ENCODE measurements around the gene TMEM61.

TMEM61 gene

DNA sequence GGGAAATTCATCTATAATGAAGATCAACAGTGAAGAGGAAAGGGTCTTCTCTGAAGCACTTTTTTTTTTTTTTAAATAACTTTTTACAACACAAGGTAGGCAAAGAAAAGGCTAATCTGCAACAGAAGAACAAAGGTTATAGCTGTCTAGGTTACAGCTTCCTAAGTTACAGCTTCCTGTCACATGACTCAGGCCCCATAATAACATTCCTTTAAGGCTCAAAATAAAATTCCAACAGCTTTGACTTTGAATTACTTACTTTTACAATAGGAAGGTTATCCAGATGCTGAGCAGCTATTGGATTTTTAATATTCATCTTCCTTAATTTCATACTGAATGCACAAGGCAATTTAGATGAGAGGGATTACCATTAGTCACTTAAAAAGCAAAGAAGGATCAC lies 40.4 kb upstream of the TMEM61 start:
- TF ChIP-seq, protein P1, sequence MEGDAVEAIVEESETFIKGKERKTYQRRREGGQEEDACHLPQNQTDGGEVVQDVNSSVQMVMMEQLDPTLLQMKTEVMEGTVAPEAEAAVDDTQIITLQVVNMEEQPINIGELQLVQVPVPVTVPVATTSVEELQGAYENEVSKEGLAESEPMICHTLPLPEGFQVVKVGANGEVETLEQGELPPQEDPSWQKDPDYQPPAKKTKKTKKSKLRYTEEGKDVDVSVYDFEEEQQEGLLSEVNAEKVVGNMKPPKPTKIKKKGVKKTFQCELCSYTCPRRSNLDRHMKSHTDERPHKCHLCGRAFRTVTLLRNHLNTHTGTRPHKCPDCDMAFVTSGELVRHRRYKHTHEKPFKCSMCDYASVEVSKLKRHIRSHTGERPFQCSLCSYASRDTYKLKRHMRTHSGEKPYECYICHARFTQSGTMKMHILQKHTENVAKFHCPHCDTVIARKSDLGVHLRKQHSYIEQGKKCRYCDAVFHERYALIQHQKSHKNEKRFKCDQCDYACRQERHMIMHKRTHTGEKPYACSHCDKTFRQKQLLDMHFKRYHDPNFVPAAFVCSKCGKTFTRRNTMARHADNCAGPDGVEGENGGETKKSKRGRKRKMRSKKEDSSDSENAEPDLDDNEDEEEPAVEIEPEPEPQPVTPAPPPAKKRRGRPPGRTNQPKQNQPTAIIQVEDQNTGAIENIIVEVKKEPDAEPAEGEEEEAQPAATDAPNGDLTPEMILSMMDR (IDR thresholded peaks at IDR 0.05), result no peak
- Histone ChIP-seq H3K27ac (no peak overlapping the region), H3K27me3 (peaks cover 22% of the 10 kb centered on the region), H3K4me1 (ENCODE audit: control insufficient read depth in 1 of 2, insufficient read depth in 1 of 2, low read depth in 1 of 2, low read length in 1 of 2) (peaks cover 2 to 3% of the 10 kb centered on the region in 2 experiments), H3K9me3 (no peaks in the 10 kb centered on the region), H3K36me3 (no peaks in the 10 kb centered on the region), H3K4me3 (ENCODE audit: low read depth in 1 of 2, low read length in 1 of 2) (no peak overlapping the region)

DNA sequence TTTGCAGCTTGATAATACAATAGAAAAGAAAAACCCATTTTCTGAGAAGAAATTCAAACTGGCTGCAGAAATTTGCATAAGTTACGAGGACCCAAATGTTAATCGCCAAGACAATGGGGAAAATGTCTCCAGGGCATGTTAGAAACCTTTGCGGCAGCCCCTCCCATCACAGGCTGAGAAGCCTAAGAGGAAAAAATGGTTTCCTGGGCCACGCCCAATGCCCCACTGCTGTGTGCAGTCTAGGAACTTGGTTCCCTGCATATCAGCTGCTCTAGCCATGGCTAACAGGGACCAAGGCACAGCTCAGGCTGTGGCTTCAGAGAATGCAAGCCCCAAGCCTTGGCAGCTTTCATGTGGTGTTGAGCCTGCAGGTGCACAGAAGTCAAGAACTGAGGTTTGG lies 37.5 kb upstream of the TMEM61 start:
- TF ChIP-seq, protein P1 (IDR thresholded peaks at IDR 0.05), result no peak
- peaks cover 8% of the 10 kb centered on the region for H3K27me3 ChIP-seq
- no peaks in the 10 kb centered on the region for H3K36me3 ChIP-seq
- peaks cover 13 to 20% of the 10 kb centered on the region in 2 experiments for H3K4me1 ChIP-seq (ENCODE audit: control insufficient read depth in 1 of 2, insufficient read depth in 1 of 2, low read depth in 1 of 2, low read length in 1 of 2)
- H3K4me3 ChIP-seq (ENCODE audit: low read depth in 1 of 2, low read length in 1 of 2), result no peak overlapping the region
- H3K27ac ChIP-seq, result no peak overlapping the region
- H3K9me3 ChIP-seq, result no peaks in the 10 kb centered on the region

DNA sequence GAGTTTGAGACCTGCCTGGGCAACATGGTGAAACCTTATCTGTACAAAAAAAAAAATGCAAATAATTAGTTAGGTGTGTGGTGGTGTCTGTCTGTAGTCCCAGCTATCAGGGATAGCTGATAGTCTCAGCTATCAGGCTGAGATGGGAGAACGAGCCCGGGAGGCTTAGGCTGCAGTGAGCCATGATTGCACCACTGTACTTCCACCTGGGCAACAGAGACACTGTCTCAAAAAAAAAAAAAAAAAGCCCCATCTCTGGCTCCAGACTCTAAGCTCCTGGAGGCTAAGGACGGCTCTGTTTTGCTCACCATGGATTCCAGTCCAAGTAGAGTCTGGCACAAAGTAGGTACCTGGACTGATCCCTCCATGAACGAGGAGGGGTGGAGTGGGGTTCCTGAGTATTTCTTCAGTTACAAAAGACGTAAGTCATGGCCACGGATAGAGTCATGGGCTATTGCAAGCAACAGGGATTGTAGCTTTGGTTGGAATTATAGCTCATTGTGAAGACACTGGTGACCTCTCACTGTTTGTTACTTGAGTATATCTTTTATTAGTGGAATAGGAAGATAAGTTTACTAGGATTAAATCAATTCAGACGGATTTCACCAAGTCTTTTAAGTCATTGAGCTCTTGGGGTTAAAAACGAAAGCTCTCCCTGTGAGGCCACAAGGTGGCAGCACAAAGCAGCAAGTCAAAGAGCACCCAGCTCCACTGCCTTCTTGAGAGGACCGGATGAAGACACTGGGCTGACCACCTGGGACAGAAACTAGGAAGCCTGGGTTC lies 35.6 kb upstream of the TMEM61 start:
- H3K36me3 ChIP-seq, result no peaks in the 10 kb centered on the region

DNA sequence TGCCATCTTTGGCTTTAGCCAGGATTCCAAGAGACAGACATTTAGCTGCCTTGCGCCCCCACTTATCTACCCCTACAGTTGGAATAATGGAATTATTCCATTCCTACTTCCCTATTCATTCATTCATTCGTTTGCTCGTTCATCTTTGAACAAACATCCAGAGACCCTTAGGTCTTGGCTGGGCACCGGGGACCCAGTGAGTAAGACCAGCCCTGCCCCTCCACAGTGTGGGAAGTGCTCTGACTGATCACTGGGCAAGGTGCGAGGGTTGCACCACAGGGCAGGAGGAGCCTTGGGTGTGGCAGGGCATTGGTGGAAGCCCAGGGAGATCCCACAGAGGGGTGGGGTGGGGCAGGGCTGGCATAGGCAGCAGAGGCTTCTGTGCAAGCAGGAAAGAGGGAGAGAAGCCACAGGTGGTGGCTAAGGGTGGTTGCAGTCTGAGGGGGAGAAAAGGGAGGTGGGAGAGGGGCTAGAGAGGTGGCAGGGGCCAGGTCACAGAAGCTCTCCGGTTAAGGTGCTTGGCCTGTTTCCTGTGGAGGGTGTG lies 35.0 kb upstream of the TMEM61 start:
- Histone ChIP-seq H3K36me3 (no peaks in the 10 kb centered on the region), H3K4me1 (ENCODE audit: control insufficient read depth in 1 of 2, insufficient read depth in 1 of 2, low read depth in 1 of 2, low read length in 1 of 2) (peaks cover 22 to 37% of the 10 kb centered on the region in 2 experiments), H3K4me3 (ENCODE audit: low read depth in 1 of 2, low read length in 1 of 2) (no peak overlapping the region), H3K27ac (no peak overlapping the region), H3K27me3 (peaks cover 8% of the 10 kb centered on the region), H3K9me3 (no peaks in the 10 kb centered on the region)
- TF ChIP-seq, protein P1 (IDR thresholded peaks at IDR 0.05), result no peak

More for the DNA sequence above, 35.6 kb upstream of the TMEM61 start:
- Histone ChIP-seq H3K4me1 (ENCODE audit: control insufficient read depth in 1 of 2, insufficient read depth in 1 of 2, low read depth in 1 of 2, low read length in 1 of 2) (peaks cover 20 to 34% of the 10 kb centered on the region in 2 experiments), H3K27me3 (peaks cover 8% of the 10 kb centered on the region), H3K4me3 (ENCODE audit: low read depth in 1 of 2, low read length in 1 of 2) (no peak overlapping the region), H3K27ac (no peak overlapping the region), H3K9me3 (no peaks in the 10 kb centered on the region)
- TF ChIP-seq, protein P1 (IDR thresholded peaks at IDR 0.05), result peak; percentile 57

DNA sequence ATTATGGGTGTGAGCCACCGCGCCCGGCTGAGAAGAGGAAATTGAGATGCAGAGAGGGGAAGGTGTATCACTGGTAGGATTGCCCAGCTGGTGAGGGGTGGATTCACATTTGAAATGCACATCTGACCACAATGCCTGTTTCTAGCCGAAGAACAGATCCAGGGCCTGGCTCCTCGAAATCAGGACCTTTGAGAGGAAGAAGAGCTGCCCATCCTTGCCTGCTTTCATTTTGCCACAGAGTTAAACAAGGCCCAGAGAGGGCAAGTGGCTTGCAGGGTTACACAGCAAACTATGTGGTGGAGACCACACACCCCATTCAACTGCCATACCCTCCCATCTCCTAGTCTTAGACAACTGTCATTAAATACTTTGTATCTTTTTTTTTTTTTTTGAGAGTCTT lies 32.9 kb upstream of the TMEM61 start:
- H3K4me3 ChIP-seq (ENCODE audit: low read depth in 1 of 2, low read length in 1 of 2), result no peak overlapping the region
- no peaks in the 10 kb centered on the region for H3K9me3 ChIP-seq
- peaks cover 8% of the 10 kb centered on the region for H3K27me3 ChIP-seq
- TF ChIP-seq, protein P1 (IDR thresholded peaks at IDR 0.05), result no peak
- peaks cover 27 to 42% of the 10 kb centered on the region in 2 experiments for H3K4me1 ChIP-seq (ENCODE audit: control insufficient read depth in 1 of 2, insufficient read depth in 1 of 2, low read depth in 1 of 2, low read length in 1 of 2)
- no peak overlapping the region for H3K27ac ChIP-seq
- no peaks in the 10 kb centered on the region for H3K36me3 ChIP-seq
